ENCODE data around the gene FAM162B.
"Not testable (repeated sequence)": the region's sequence is repeated elsewhere in the genome, so short reads cannot be mapped to it uniquely, and the experiment has no call there.

Gene FAM162B

DNA sequence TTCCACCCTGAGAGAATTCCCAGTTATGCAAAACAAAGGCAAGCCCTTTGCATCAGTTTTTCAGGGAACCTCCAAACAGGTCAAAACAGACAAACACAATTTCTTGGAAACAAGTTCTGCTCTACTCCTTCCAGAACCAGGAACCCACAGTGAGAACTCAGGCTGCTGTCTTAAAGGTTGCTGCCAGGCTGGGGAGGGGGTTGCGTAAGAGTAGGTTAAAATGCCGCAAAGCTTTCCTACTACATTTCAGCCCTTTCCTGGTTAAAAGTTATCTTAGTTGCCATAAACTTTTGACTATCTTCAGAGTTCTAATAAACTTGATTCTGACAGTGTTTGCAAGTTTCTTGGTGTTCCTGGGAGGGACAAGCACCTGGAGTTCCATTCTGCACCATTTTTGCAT, 50.8 kb downstream of the FAM162B start:
- peak in 3 of 4 experiments; percentile 14 to 34 (median 29) for DNase-seq

- no peak for DNase-seq
Observed at GRCh38 chr6:116714296-116714695, 51.2 kb downstream of the FAM162B start.

DNA sequence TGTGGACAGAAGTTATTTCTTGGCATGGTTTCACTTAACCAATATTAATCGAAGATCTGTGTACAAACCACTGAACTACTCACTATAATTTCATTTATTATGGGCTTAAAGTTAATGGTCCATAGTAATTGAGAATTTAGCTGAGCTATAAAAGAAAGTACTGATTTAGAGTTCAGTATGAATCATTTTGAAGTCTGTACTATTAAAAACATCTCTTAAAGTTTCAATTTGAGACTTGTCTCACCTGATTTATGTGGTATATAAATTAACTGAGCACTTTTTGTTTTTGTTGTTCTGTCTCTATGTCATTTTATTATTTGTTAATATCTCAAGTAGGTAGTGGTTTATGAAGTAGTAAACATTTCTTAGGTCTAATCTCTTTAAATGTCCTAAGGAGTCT, 59.6 kb downstream of the FAM162B start:
- DNase-seq, result no peak

DNA sequence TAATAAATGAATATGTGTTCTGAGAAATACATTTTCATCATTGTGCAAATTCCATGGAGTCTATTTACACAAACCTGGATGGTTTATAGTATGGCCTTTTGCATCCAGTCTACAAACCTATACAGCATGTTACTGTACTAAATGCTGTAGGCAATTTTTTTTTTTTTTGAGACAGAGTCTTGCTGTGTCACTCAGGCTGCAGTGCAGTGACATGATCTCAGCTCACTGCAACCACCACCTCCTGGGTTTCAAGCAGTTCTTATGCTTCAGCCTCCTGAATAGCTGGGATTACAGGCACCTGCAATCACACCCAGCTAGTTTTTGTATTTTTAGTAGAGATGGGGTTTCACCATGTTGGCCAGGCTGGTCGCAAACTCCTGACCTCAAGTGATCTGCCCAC, 61.6 kb downstream of the FAM162B start:
- not testable (repeated sequence) for DNase-seq

All from suppressor macrophage (primary cell).